Karpas-422 (cell line): ENCODE data around the gene IPMK. TPM values are rescaled to one million over a fixed set of nuclear protein-coding genes. Genes with fewer than 3 reads are reported as not detected.
"Not testable (repeated sequence)": the region's sequence is repeated elsewhere in the genome, so short reads cannot be mapped to it uniquely, and the experiment has no call there.

Experiments
- DNase-seq: peaks from one replicate; pipeline ENCODE4 v3.0.0-alpha.2; 2015
- H2AFZ ChIP-seq: fragments of 200-600 bp; sonication (generic); 2 replicates; pipeline ENCODE4 v1.6.1; 2014; ENCODE audit warnings: antibody characterized with exemption, low read length, mixed read lengths
- H3K27ac ChIP-seq: fragments of 200-600 bp; sonication (generic); 2 replicates; pipeline ENCODE4 v1.5.1; 2014; ENCODE audit warnings: mild to moderate bottlenecking, low read length, moderate library complexity
- H3K27me3 ChIP-seq: fragments of 200-600 bp; sonication (generic); 2 replicates; pipeline ENCODE4 v1.6.1; 2014; ENCODE audit warnings: low read length, mixed read lengths
- H3K36me3 ChIP-seq: fragments of 200-600 bp; sonication (generic); 2 replicates; pipeline ENCODE4 v1.6.1; 2014; ENCODE audit warnings: low read length, mixed read lengths; ENCODE audit not compliant: insufficient read depth
- H3K4me1 ChIP-seq: fragments of 200-600 bp; sonication (generic); 2 replicates; pipeline ENCODE4 v1.6.1; 2014; ENCODE audit warnings: mild to moderate bottlenecking, low read length, mixed read lengths
- H3K4me2 ChIP-seq: fragments of 200-600 bp; sonication (generic); 2 replicates; pipeline ENCODE4 v1.6.1; 2014; ENCODE audit warnings: low read length, low read depth, mild to moderate bottlenecking; ENCODE audit not compliant: poor library complexity, severe bottlenecking
- H3K4me3 ChIP-seq: fragments of 200-600 bp; sonication (generic); 2 replicates; pipeline ENCODE4 v1.5.1; 2014; ENCODE audit warnings: mild to moderate bottlenecking, antibody characterized with exemption, low read length, mixed read lengths
- H3K79me2 ChIP-seq: fragments of 200-600 bp; sonication (generic); 2 replicates; pipeline ENCODE4 v1.6.1; 2014; ENCODE audit warnings: mild to moderate bottlenecking, low read length, mixed read lengths
- H3K9ac ChIP-seq: fragments of 200-600 bp; sonication (generic); 2 replicates; pipeline ENCODE4 v1.6.0; 2014; ENCODE audit warnings: low read length
- H3K9me2 ChIP-seq: fragments of 200-600 bp; sonication (generic), shearing (Covaris generic); replicated peaks from 2 replicates; pipeline ENCODE4 v1.6.0; 2014; ENCODE audit warnings: mild to moderate bottlenecking, low read length, moderate library complexity; ENCODE audit not compliant: insufficient read depth
- H3K9me3 ChIP-seq: fragments of 300-700, 200-600 bp; sonication (generic); 2 replicates; pipeline ENCODE4 v1.6.1; 2014; ENCODE audit warnings: low read length, mixed read lengths
- H4K20me1 ChIP-seq: fragments of 200-600 bp; sonication (generic); 2 replicates; pipeline ENCODE4 v1.6.1; 2014; ENCODE audit warnings: mild to moderate bottlenecking, antibody characterized with exemption, low read length, low read depth; ENCODE audit not compliant: insufficient read depth
- total RNA-seq: library from RNA; depleted of rRNA; stranded (reverse); fragments of >200 nt; shearing (Covaris generic); gene quantifications from 2 replicates; pipeline ENCODE4 v1.2.3, GENCODE V29; 2014; ENCODE audit warnings: low replicate concordance

Gene IPMK
- total RNA-seq, 1 experiment from 2014 or later, result 25.2 TPM

- not testable (repeated sequence) for H3K4me2 ChIP-seq, H4K20me1 ChIP-seq, H3K9me2 ChIP-seq, DNase-seq, H2AFZ ChIP-seq, H3K27ac ChIP-seq, H3K4me3 ChIP-seq, H3K9ac ChIP-seq, H3K9me3 ChIP-seq, H3K36me3 ChIP-seq, H3K27me3 ChIP-seq
- Histone ChIP-seq H3K4me1 (peaks cover 25% of the 10 kb centered on the region), H3K79me2 (peaks cover 68% of the 10 kb centered on the region)
These were observed 23.0 kb downstream of the IPMK start for GRCh38 chr10:58244666-58245065.

GRCh38 chr10:58244242-58244641 is 23.5 kb downstream of the IPMK start:
- not testable (repeated sequence) for H2AFZ ChIP-seq, H3K9ac ChIP-seq, H3K27ac ChIP-seq, H3K4me2 ChIP-seq, H3K9me3 ChIP-seq, H3K9me2 ChIP-seq, H3K4me3 ChIP-seq, H3K36me3 ChIP-seq, H3K27me3 ChIP-seq, H4K20me1 ChIP-seq, DNase-seq
- Histone ChIP-seq H3K79me2 (peaks cover 68% of the 10 kb centered on the region), H3K4me1 (peaks cover 25% of the 10 kb centered on the region)

GRCh38 chr10:58243801-58244200 is 23.9 kb downstream of the IPMK start:
- H4K20me1 ChIP-seq, H3K27ac ChIP-seq, H3K9ac ChIP-seq, H3K9me3 ChIP-seq, H3K27me3 ChIP-seq, DNase-seq, H3K36me3 ChIP-seq, H3K9me2 ChIP-seq, H3K4me3 ChIP-seq, H3K4me2 ChIP-seq, H2AFZ ChIP-seq: not testable (repeated sequence)
- Histone ChIP-seq H3K4me1 (peaks cover 25% of the 10 kb centered on the region), H3K79me2 (peaks cover 68% of the 10 kb centered on the region)

- H3K27me3 ChIP-seq, result no peaks in the 10 kb centered on the region
- H3K9me3 ChIP-seq, result peaks cover 3% of the 10 kb centered on the region; the same call in 1 of the 2 replicates
- H3K79me2 ChIP-seq, result peaks cover 68% of the 10 kb centered on the region
- H3K4me1 ChIP-seq, result peaks cover 25% of the 10 kb centered on the region
- no peak overlapping the region for H3K4me2 ChIP-seq
- H3K9me2 ChIP-seq, result no peaks in the 10 kb centered on the region
- peaks cover 4% of the 10 kb centered on the region for H3K36me3 ChIP-seq
- H3K4me3 ChIP-seq, result no peak overlapping the region
- no peak overlapping the region for H2AFZ ChIP-seq
- no peak overlapping the region for H3K27ac ChIP-seq
- H3K9ac ChIP-seq, result no peak overlapping the region
- H4K20me1 ChIP-seq, result no peaks in the 10 kb centered on the region
- no peak for DNase-seq
These were observed 24.4 kb downstream of the IPMK start for GRCh38 chr10:58243269-58243668.

GRCh38 chr10:58241346-58241745 is 26.3 kb downstream of the IPMK start:
- no peaks in the 10 kb centered on the region for H4K20me1 ChIP-seq
- peak overlapping the region; percentile 24; the same call in 1 of the 2 replicates for H3K27ac ChIP-seq
- peak overlapping the region; percentile 43 for H3K4me2 ChIP-seq
- no peak overlapping the region for H3K9ac ChIP-seq
- no peaks in the 10 kb centered on the region for H3K27me3 ChIP-seq
- peaks cover 81% of the 10 kb centered on the region for H3K79me2 ChIP-seq
- no peak overlapping the region for H2AFZ ChIP-seq
- H3K4me1 ChIP-seq, result peaks cover 25% of the 10 kb centered on the region
- H3K36me3 ChIP-seq, result peaks cover 21% of the 10 kb centered on the region
- peaks cover 3% of the 10 kb centered on the region; the same call in 1 of the 2 replicates for H3K9me3 ChIP-seq
- H3K9me2 ChIP-seq, result no peaks in the 10 kb centered on the region
- no peak overlapping the region for H3K4me3 ChIP-seq
- no peak for DNase-seq

GRCh38 chr10:58240531-58240930 is 27.2 kb downstream of the IPMK start:
- Histone ChIP-seq H3K27ac (no peak overlapping the region), H3K9me3 (peaks cover 3% of the 10 kb centered on the region; the same call in 1 of the 2 replicates), H3K9me2 (no peaks in the 10 kb centered on the region), H4K20me1 (no peaks in the 10 kb centered on the region), H3K79me2 (peaks cover 88% of the 10 kb centered on the region), H3K36me3 (peaks cover 29% of the 10 kb centered on the region), H3K27me3 (no peaks in the 10 kb centered on the region), H3K4me3 (no peak overlapping the region), H3K9ac (no peak overlapping the region), H3K4me1 (peaks cover 25% of the 10 kb centered on the region), H2AFZ (no peak overlapping the region), H3K4me2 (no peak overlapping the region)
- DNase-seq, result no peak

GRCh38 chr10:58239561-58240169 is 28.0 kb downstream of the IPMK start:
- Histone ChIP-seq H2AFZ (no peak overlapping the region), H3K27me3 (no peaks in the 10 kb centered on the region), H4K20me1 (no peaks in the 10 kb centered on the region), H3K9me3 (no peaks in the 10 kb centered on the region), H3K4me2 (no peak overlapping the region), H3K27ac (no peak overlapping the region), H3K79me2 (peaks cover 85% of the 10 kb centered on the region), H3K4me1 (peaks cover 25% of the 10 kb centered on the region), H3K9me2 (no peaks in the 10 kb centered on the region), H3K36me3 (peaks cover 31% of the 10 kb centered on the region), H3K4me3 (no peak overlapping the region), H3K9ac (no peak overlapping the region)
- no peak for DNase-seq

- H3K79me2 ChIP-seq, result peaks cover 80% of the 10 kb centered on the region
- DNase-seq, result no peak
- no peak overlapping the region for H3K4me2 ChIP-seq
These were observed 30.5 kb downstream of the IPMK start for GRCh38 chr10:58237014-58237834.

More at GRCh38 chr10:58237014-58237834, 30.5 kb downstream of the IPMK start:
- H3K36me3 ChIP-seq, result peaks cover 31% of the 10 kb centered on the region
- no peaks in the 10 kb centered on the region for H3K9me2 ChIP-seq
- H3K9ac ChIP-seq, result no peak overlapping the region
- H3K4me3 ChIP-seq, result no peak overlapping the region
- H3K27me3 ChIP-seq, result no peaks in the 10 kb centered on the region
- H3K4me1 ChIP-seq, result peaks cover 17% of the 10 kb centered on the region
- no peaks in the 10 kb centered on the region for H3K9me3 ChIP-seq
- no peaks in the 10 kb centered on the region for H4K20me1 ChIP-seq
- H2AFZ ChIP-seq, result no peak overlapping the region
- no peak overlapping the region for H3K27ac ChIP-seq
